Measurements from ENCODE around the gene GPX1.

Gene GPX1

GRCh38 chr3:49311283-49311682 lies 46.9 kb downstream of the GPX1 start:
- TF ChIP-seq CTCF (IDR thresholded peaks at IDR 0.05; ENCODE audit: low read depth, low read length, missing control alignments): no peak
- no peak for DNase-seq (ENCODE audit: extremely low read depth, low read depth)
- no peak overlapping the region for H3K4me3 ChIP-seq (replicated peaks; ENCODE audit: low read depth, low read length)

GRCh38 chr3:49310677-49311076 lies 47.5 kb downstream of the GPX1 start:
- TF ChIP-seq CTCF (IDR thresholded peaks at IDR 0.05; ENCODE audit: low read depth, low read length, missing control alignments): no peak
- H3K4me3 ChIP-seq (replicated peaks; ENCODE audit: low read depth, low read length): no peak overlapping the region
- DNase-seq (ENCODE audit: extremely low read depth, low read depth): no peak

Data from HFF-Myc (cell line).